WTC11 (cell line): ENCODE data around the gene MRNIP. TPM values are rescaled to one million over a fixed set of nuclear protein-coding genes. Genes with fewer than 3 reads are reported as not detected.

Source experiments
- ATAC-seq: fragments of 200-7000 bp; cut with Tn5 transposase; 2 replicates; pipeline ENCODE4 v1.10.0; 2021; ENCODE audit warnings: mild to moderate bottlenecking, moderate library complexity
- CTCF ChIA-PET: fragments of 300-600 bp; sonication (Branson Sonifier 250); formaldehyde crosslinking; loops from one replicate; lab custom pipeline; 2021; ENCODE audit warnings: antibody characterized with exemption; lab: Charles Lee
- POLR2A ChIA-PET: fragments of 350-600 bp; sonication (Branson Sonifier 250); formaldehyde crosslinking; loops from one replicate; lab custom pipeline; 2021; ENCODE audit warnings: antibody characterized with exemption; lab: Charles Lee
- DNase-seq: peaks from one replicate; pipeline ENCODE4 v3.0.0; 2021; ENCODE audit warnings: low spot score
- H3K27ac Mint-ChIP-seq: 2 replicates; pipeline ENCODE4 v1.8.0; 2021; ENCODE audit warnings: mixed read lengths
- H3K27me3 Mint-ChIP-seq: 2 replicates; pipeline ENCODE4 v1.8.0; 2021; ENCODE audit warnings: low read depth, mild to moderate bottlenecking, moderate library complexity, mixed read lengths
- H3K36me3 Mint-ChIP-seq: 2 replicates; pipeline ENCODE4 v1.8.0; 2021; ENCODE audit warnings: mixed read lengths
- H3K4me1 Mint-ChIP-seq: 2 replicates; pipeline ENCODE4 v1.8.0; 2022; ENCODE audit warnings: mixed read lengths
- H3K4me3 Mint-ChIP-seq: 2 replicates; pipeline ENCODE4 v1.8.0; 2021; ENCODE audit warnings: mild to moderate bottlenecking, moderate library complexity, mixed read lengths
- H3K9me3 Mint-ChIP-seq: 2 replicates; pipeline ENCODE4 v1.8.0; 2021; ENCODE audit warnings: mixed read lengths
- EMX1 ChIP-seq: fragments of 250-450 bp; sonication (Bioruptor Pico); IDR thresholded peaks from 2 replicates; pipeline ENCODE4 v1.8.0; 2021; ENCODE audit warnings: mild to moderate bottlenecking
- FOXJ3 ChIP-seq: sonication (generic); formaldehyde crosslinking; IDR thresholded peaks from 2 replicates; pipeline ENCODE4 v1.9.0; 2021; ENCODE audit warnings: missing genetic modification reagents, mild to moderate bottlenecking, borderline replicate concordance
- FOXK1 ChIP-seq: sonication (generic); formaldehyde crosslinking; IDR thresholded peaks from 2 replicates; pipeline ENCODE4 v1.8.0; 2022; ENCODE audit warnings: mild to moderate bottlenecking, moderate library complexity, missing genetic modification reagents
- GABPB1 ChIP-seq: sonication (generic); formaldehyde crosslinking; IDR thresholded peaks from 2 replicates; pipeline ENCODE4 v1.8.1; 2023; ENCODE audit warnings: mild to moderate bottlenecking, missing genetic modification reagents
- HMGA2 ChIP-seq: fragments of 250-450 bp; sonication (Bioruptor Pico); IDR thresholded peaks from 2 replicates; pipeline ENCODE4 v1.4.0; 2021; ENCODE audit warnings: mild to moderate bottlenecking, moderate library complexity
- JUN ChIP-seq: sonication (generic); formaldehyde crosslinking; IDR thresholded peaks from 2 replicates; pipeline ENCODE4 v1.8.0; 2023; ENCODE audit warnings: mild to moderate bottlenecking, missing genetic modification reagents
- MYBL2 ChIP-seq: sonication (generic); formaldehyde crosslinking; IDR thresholded peaks from 2 replicates; pipeline ENCODE4 v1.8.1; 2023; ENCODE audit warnings: mild to moderate bottlenecking, moderate library complexity, missing genetic modification reagents
- NFE2L1 ChIP-seq: sonication (generic); formaldehyde crosslinking; IDR thresholded peaks from 2 replicates; pipeline ENCODE4 v1.8.1; 2023; ENCODE audit warnings: missing genetic modification reagents
- NFYB ChIP-seq: sonication (generic); formaldehyde crosslinking; conservative IDR thresholded peaks from 2 replicates; pipeline ENCODE4 v1.8.0; 2022; ENCODE audit warnings: low read depth, missing genetic modification reagents
- NR3C1 ChIP-seq: sonication (generic); formaldehyde crosslinking; conservative IDR thresholded peaks from 2 replicates; pipeline ENCODE4 v1.8.1; 2023; ENCODE audit warnings: low read depth, mild to moderate bottlenecking, missing genetic modification reagents
- OVOL2 ChIP-seq: fragments of 250-450 bp; sonication (Bioruptor Pico); IDR thresholded peaks from 2 replicates; pipeline ENCODE4 v1.9.0; 2021; ENCODE audit warnings: mild to moderate bottlenecking, borderline replicate concordance
- PREB ChIP-seq: sonication (generic); formaldehyde crosslinking; IDR thresholded peaks from 2 replicates; pipeline ENCODE4 v1.8.1; 2022; ENCODE audit warnings: mild to moderate bottlenecking, missing genetic modification reagents, moderate library complexity, borderline replicate concordance
- SMAD4 ChIP-seq: sonication (generic); formaldehyde crosslinking; IDR thresholded peaks from 2 replicates; pipeline ENCODE4 v1.8.0; 2022; ENCODE audit warnings: mild to moderate bottlenecking, missing genetic modification reagents
- ZMAT4 ChIP-seq: fragments of 250-450 bp; sonication (Bioruptor Pico); IDR thresholded peaks from 2 replicates; pipeline ENCODE4 v1.9.0; 2021; ENCODE audit warnings: mild to moderate bottlenecking
- ZNF138 ChIP-seq: sonication (generic); formaldehyde crosslinking; conservative IDR thresholded peaks from 2 replicates; pipeline ENCODE4 v1.8.1; 2022; ENCODE audit warnings: mild to moderate bottlenecking, moderate library complexity, missing genetic modification reagents
- ZNF232 ChIP-seq: sonication (generic); formaldehyde crosslinking; IDR thresholded peaks from 2 replicates; pipeline ENCODE4 v1.8.0; 2022; ENCODE audit warnings: mild to moderate bottlenecking, missing genetic modification reagents
- ZNF396 ChIP-seq: fragments of 250-450 bp; sonication (Bioruptor Pico); IDR thresholded peaks from 2 replicates; pipeline ENCODE4 v1.8.0; 2021; ENCODE audit warnings: mild to moderate bottlenecking, moderate library complexity, borderline replicate concordance
- ZNF532 ChIP-seq: fragments of 250-450 bp; sonication (Bioruptor Pico); IDR thresholded peaks from 2 replicates; pipeline ENCODE4 v1.9.0; 2021; ENCODE audit warnings: mild to moderate bottlenecking, borderline replicate concordance
- ZSCAN18 ChIP-seq: fragments of 250-450 bp; sonication (Bioruptor Pico); IDR thresholded peaks from 2 replicates; pipeline ENCODE4 v2.1.2; 2022; ENCODE audit warnings: mild to moderate bottlenecking, moderate library complexity
- total RNA-seq: library from RNA; stranded (reverse); gene quantifications from 3 replicates; pipeline ENCODE4 v1.2.3, GENCODE V29; 2021
- TF ChIP-seq, protein P1 (sequence below): sonication (generic); formaldehyde crosslinking; conservative IDR thresholded peaks from 2 replicates; pipeline ENCODE4 v1.8.1; 2023; ENCODE audit warnings: mild to moderate bottlenecking, low read depth, missing genetic modification reagents, moderate library complexity
- TF ChIP-seq, protein P2 (sequence below): sonication (generic); formaldehyde crosslinking; IDR thresholded peaks from 2 replicates; pipeline ENCODE4 v1.8.1; 2023; ENCODE audit warnings: mild to moderate bottlenecking, missing genetic modification reagents, moderate library complexity
- TF ChIP-seq, protein P3 (sequence below): fragments of 200-600 bp; IDR thresholded peaks from 2 replicates; pipeline ENCODE4 v1.8.0; 2022; ENCODE audit warnings: antibody characterized with exemption

Gene MRNIP
- total RNA-seq, 1 experiment from 2014 or later: 42.0 TPM

DNA sequence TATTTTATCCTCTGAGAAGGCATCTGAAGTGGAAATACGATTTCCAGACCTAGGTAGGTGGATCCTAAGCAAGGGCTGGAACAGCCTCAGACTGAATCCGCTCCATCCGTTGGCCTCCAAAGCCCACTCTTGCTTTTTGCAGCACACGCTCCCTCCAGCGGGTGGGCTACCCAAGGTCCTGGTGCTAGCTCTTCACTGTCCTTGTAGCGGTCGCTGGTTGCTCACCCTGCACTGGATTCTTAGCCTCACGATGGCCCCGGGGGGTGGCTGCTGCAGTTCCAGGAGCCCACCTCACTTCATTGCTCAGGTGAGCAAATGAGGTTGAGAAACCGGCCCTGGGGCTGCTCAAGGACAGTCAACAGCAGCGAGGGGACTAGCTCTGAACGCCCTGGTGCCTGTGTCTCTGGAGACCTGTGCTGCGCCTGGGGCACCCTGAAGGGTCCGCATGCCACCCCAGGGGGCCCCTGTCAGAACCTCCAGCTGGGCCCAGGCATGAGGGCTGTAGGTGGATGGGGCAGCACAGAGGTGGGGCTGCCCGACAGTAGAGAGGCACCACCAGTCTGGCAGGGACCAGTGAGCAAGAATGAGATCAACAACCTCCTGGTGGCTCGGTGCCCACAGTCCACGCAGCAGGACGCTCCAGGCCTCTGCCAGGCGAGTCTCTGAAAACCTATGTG, 56.3 kb downstream of the MRNIP start (continued):
- TF ChIP-seq ZNF532 (CRISPR knock-in tag) (no peak), JUN (CRISPR knock-in tag) (no peak), FOXK1 (CRISPR knock-in tag) (no peak), ZNF396 (no peak)
- TF ChIP-seq, protein P1, sequence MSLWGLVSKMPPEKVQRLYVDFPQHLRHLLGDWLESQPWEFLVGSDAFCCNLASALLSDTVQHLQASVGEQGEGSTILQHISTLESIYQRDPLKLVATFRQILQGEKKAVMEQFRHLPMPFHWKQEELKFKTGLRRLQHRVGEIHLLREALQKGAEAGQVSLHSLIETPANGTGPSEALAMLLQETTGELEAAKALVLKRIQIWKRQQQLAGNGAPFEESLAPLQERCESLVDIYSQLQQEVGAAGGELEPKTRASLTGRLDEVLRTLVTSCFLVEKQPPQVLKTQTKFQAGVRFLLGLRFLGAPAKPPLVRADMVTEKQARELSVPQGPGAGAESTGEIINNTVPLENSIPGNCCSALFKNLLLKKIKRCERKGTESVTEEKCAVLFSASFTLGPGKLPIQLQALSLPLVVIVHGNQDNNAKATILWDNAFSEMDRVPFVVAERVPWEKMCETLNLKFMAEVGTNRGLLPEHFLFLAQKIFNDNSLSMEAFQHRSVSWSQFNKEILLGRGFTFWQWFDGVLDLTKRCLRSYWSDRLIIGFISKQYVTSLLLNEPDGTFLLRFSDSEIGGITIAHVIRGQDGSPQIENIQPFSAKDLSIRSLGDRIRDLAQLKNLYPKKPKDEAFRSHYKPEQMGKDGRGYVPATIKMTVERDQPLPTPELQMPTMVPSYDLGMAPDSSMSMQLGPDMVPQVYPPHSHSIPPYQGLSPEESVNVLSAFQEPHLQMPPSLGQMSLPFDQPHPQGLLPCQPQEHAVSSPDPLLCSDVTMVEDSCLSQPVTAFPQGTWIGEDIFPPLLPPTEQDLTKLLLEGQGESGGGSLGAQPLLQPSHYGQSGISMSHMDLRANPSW: 0 out of 2 replicates have a peak, but pooled peaks have one; percentile 45

- H3K27ac Mint-ChIP-seq: peak overlapping the region; percentile 87
- H3K9me3 Mint-ChIP-seq: no peaks in the 10 kb centered on the region
- ATAC-seq: peak; percentile 50
- no peak overlapping the region for H3K4me3 Mint-ChIP-seq
- H3K36me3 Mint-ChIP-seq: peaks cover 18% of the 10 kb centered on the region
- ChIA-PET CTCF (interaction anchor here (0.6 to 2.7 kb wide), 44 partner anchors 9 to 465 kb away, joined by 3 to 20 read pairs (median 4); partner anchors contain the start of genes LTC4S, MAML1, MRNIP and RNF130), POLR2A (interaction anchor here (0.5 to 1.3 kb wide), 4 partner anchors 15 to 192 kb away, joined by 3 to 9 read pairs (median 4); partner anchors contain the start of gene MAML1)
- H3K27me3 Mint-ChIP-seq: peaks cover 6% of the 10 kb centered on the region
- DNase-seq: peak; percentile 88
- H3K4me1 Mint-ChIP-seq: peaks cover 37% of the 10 kb centered on the region
- TF ChIP-seq NFYB (no peak), NFE2L1 (CRISPR knock-in tag) (no peak), HMGA2 (no peak), NR3C1 (no peak), EMX1 (CRISPR knock-in tag) (no peak), GABPB1 (CRISPR knock-in tag) (no peak), SMAD4 (CRISPR knock-in tag) (no peak), ZSCAN18 (CRISPR knock-in tag) (no peak), PREB (CRISPR knock-in tag) (no peak), FOXK1 (CRISPR knock-in tag) (no peak), OVOL2 (no peak), ZNF138 (CRISPR knock-in tag) (no peak), FOXJ3 (CRISPR knock-in tag) (no peak), ZMAT4 (CRISPR knock-in tag) (no peak), MYBL2 (CRISPR knock-in tag) (no peak), ZNF232 (no peak)
- TF ChIP-seq, protein P2, sequence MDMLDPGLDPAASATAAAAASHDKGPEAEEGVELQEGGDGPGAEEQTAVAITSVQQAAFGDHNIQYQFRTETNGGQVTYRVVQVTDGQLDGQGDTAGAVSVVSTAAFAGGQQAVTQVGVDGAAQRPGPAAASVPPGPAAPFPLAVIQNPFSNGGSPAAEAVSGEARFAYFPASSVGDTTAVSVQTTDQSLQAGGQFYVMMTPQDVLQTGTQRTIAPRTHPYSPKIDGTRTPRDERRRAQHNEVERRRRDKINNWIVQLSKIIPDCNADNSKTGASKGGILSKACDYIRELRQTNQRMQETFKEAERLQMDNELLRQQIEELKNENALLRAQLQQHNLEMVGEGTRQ (CRISPR knock-in tag): peak; percentile 22
- TF ChIP-seq, protein P3, sequence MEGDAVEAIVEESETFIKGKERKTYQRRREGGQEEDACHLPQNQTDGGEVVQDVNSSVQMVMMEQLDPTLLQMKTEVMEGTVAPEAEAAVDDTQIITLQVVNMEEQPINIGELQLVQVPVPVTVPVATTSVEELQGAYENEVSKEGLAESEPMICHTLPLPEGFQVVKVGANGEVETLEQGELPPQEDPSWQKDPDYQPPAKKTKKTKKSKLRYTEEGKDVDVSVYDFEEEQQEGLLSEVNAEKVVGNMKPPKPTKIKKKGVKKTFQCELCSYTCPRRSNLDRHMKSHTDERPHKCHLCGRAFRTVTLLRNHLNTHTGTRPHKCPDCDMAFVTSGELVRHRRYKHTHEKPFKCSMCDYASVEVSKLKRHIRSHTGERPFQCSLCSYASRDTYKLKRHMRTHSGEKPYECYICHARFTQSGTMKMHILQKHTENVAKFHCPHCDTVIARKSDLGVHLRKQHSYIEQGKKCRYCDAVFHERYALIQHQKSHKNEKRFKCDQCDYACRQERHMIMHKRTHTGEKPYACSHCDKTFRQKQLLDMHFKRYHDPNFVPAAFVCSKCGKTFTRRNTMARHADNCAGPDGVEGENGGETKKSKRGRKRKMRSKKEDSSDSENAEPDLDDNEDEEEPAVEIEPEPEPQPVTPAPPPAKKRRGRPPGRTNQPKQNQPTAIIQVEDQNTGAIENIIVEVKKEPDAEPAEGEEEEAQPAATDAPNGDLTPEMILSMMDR: peak; percentile 34; the same call in 1 of the 2 replicates
Observed at GRCh38 chr5:179801304-179802206, 57.1 kb downstream of the MRNIP start.
